ENCODE measurements around the gene CARNS1.

DNA sequence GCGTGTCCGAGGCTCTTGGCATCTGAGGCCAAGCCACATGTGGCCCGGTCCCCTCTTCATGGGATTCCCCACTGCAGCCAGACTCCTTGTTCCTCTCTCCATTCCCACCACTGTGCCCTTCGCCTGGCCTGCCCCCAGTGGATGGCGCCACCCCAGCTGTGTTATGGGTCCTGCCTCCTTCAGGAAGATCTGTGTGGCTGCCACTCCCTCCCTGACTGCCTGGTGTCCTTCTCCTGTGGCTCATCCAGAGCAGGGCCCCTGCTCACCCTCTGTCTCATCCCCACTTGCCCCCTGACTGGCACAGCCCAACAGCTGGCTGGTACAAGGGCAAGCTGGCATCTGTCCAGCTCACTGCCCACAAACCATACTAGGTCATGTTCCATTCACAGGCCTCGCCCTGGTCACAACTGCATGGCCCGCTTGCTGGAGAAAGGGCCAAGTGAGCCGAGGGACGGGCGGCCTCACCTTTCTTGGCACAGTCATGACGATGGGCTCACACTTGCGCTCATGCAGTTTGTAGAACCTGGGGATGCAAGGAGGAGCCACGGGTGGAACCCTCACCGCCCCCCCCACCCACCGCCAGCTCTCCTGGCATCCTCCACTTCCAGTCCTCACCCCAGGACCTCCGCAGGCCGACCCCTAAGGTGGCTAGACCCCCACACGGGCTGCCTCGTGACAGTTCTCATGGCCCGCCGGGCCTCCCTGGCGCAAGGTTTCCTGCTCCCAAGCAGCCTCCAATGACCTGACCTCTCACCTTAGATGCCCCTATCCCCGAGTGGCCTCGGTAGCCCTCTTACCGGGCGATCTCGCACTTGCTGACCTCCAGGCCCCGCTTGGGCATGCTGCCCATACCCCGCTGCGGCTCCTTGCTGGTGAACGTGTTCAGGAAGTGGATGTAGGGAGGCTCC is 24.1 kb downstream of the CARNS1 start:
- TF ChIP-seq, protein P1, sequence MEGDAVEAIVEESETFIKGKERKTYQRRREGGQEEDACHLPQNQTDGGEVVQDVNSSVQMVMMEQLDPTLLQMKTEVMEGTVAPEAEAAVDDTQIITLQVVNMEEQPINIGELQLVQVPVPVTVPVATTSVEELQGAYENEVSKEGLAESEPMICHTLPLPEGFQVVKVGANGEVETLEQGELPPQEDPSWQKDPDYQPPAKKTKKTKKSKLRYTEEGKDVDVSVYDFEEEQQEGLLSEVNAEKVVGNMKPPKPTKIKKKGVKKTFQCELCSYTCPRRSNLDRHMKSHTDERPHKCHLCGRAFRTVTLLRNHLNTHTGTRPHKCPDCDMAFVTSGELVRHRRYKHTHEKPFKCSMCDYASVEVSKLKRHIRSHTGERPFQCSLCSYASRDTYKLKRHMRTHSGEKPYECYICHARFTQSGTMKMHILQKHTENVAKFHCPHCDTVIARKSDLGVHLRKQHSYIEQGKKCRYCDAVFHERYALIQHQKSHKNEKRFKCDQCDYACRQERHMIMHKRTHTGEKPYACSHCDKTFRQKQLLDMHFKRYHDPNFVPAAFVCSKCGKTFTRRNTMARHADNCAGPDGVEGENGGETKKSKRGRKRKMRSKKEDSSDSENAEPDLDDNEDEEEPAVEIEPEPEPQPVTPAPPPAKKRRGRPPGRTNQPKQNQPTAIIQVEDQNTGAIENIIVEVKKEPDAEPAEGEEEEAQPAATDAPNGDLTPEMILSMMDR (IDR thresholded peaks at IDR 0.05; ENCODE audit: poor library complexity, severe bottlenecking), result no peak
- TF ChIP-seq MXI1 (conservative IDR thresholded peaks at IDR 0.05; ENCODE audit: poor library complexity, severe bottlenecking) (no peak), POLR2AphosphoS5 (IDR thresholded peaks at IDR 0.05) (no peak), EZH2 (IDR thresholded peaks at IDR 0.05; ENCODE audit: borderline replicate concordance, insufficient read depth, low read length, poor library complexity, severe bottlenecking) (no peak)

All from neural cell (in vitro differentiated cells).